ENCODE measurements around the gene PTPN23. TPM values are rescaled to one million over a fixed set of nuclear protein-coding genes. Genes with fewer than 3 reads are reported as not detected.

The PTPN23 gene
- total and polyA plus RNA-seq, 9 of the 15 experiments (the other 6 are each of a cell fraction or from before 2014, with no cell fraction given) = 0.41 to 58.7 (median 7.2) TPM

GRCh38 chr3:47347217-47347801 lies 33.5 kb upstream of the PTPN23 start (continued):
- peak; percentile 43 for TF ChIP-seq VEZF1 (CRISPR knock-in tag; IDR thresholded peaks at IDR 0.05)
- TF ChIP-seq, protein P1, sequence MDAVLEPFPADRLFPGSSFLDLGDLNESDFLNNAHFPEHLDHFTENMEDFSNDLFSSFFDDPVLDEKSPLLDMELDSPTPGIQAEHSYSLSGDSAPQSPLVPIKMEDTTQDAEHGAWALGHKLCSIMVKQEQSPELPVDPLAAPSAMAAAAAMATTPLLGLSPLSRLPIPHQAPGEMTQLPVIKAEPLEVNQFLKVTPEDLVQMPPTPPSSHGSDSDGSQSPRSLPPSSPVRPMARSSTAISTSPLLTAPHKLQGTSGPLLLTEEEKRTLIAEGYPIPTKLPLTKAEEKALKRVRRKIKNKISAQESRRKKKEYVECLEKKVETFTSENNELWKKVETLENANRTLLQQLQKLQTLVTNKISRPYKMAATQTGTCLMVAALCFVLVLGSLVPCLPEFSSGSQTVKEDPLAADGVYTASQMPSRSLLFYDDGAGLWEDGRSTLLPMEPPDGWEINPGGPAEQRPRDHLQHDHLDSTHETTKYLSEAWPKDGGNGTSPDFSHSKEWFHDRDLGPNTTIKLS (IDR thresholded peaks at IDR 0.05; ENCODE audit: borderline replicate concordance, low read depth) = peak; percentile 26; the same call in 1 of the 2 replicates
- no peak for TF ChIP-seq ZNF217 (CRISPR knock-in tag; IDR thresholded peaks at IDR 0.05)
- TF ChIP-seq MAZ (CRISPR knock-in tag; conservative IDR thresholded peaks at IDR 0.05 in 1 of 2, IDR thresholded peaks at IDR 0.05 in 1 of 2) = peak in 1 of 2 experiments; percentile 60; a peak in 2 of 4 replicates
- TF ChIP-seq ZNF41 (CRISPR knock-in tag; conservative IDR thresholded peaks at IDR 0.05) = no peak
- no peak for TF ChIP-seq BCL6 (CRISPR knock-in tag; IDR thresholded peaks at IDR 0.05)
- no peak for TF ChIP-seq FOXJ2 (tag; IDR thresholded peaks at IDR 0.05)
- no peak for TF ChIP-seq RHOXF2B (CRISPR knock-in tag; conservative IDR thresholded peaks at IDR 0.05)
- no peak for TF ChIP-seq RAD51 (IDR thresholded peaks at IDR 0.05; ENCODE audit: borderline replicate concordance, low read depth)
- peak; percentile 86; the same call in 1 of the 2 replicates for TF ChIP-seq FOXM1 (IDR thresholded peaks at IDR 0.05; ENCODE audit: low read depth)
- TF ChIP-seq FOXM1 (CRISPR knock-in tag; IDR thresholded peaks at IDR 0.05; ENCODE audit: low read depth) = no peak
- TF ChIP-seq ZBTB7A (IDR thresholded peaks at IDR 0.05; ENCODE audit: borderline replicate concordance, control insufficient read depth, low read depth, low read length) = no peak
- no peak for TF ChIP-seq TAF15 (IDR thresholded peaks at IDR 0.05; ENCODE audit: low read depth, low read length)
- TF ChIP-seq ZNF444 (CRISPR knock-in tag; IDR thresholded peaks at IDR 0.05) = no peak
- TF ChIP-seq BCOR (IDR thresholded peaks at IDR 0.05) = 0 out of 2 replicates have a peak, but pooled peaks have one; percentile 15
- TF ChIP-seq ZNF561 (CRISPR knock-in tag; conservative IDR thresholded peaks at IDR 0.05) = no peak
- TF ChIP-seq, protein P2, sequence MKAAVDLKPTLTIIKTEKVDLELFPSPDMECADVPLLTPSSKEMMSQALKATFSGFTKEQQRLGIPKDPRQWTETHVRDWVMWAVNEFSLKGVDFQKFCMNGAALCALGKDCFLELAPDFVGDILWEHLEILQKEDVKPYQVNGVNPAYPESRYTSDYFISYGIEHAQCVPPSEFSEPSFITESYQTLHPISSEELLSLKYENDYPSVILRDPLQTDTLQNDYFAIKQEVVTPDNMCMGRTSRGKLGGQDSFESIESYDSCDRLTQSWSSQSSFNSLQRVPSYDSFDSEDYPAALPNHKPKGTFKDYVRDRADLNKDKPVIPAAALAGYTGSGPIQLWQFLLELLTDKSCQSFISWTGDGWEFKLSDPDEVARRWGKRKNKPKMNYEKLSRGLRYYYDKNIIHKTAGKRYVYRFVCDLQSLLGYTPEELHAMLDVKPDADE (conservative IDR thresholded peaks at IDR 0.05; ENCODE audit: control insufficient read depth, low read depth, low read length) = no peak
- peak; percentile 90 for TF ChIP-seq MEIS2 (IDR thresholded peaks at IDR 0.05; ENCODE audit: partially characterized antibody)
- TF ChIP-seq, protein P3, sequence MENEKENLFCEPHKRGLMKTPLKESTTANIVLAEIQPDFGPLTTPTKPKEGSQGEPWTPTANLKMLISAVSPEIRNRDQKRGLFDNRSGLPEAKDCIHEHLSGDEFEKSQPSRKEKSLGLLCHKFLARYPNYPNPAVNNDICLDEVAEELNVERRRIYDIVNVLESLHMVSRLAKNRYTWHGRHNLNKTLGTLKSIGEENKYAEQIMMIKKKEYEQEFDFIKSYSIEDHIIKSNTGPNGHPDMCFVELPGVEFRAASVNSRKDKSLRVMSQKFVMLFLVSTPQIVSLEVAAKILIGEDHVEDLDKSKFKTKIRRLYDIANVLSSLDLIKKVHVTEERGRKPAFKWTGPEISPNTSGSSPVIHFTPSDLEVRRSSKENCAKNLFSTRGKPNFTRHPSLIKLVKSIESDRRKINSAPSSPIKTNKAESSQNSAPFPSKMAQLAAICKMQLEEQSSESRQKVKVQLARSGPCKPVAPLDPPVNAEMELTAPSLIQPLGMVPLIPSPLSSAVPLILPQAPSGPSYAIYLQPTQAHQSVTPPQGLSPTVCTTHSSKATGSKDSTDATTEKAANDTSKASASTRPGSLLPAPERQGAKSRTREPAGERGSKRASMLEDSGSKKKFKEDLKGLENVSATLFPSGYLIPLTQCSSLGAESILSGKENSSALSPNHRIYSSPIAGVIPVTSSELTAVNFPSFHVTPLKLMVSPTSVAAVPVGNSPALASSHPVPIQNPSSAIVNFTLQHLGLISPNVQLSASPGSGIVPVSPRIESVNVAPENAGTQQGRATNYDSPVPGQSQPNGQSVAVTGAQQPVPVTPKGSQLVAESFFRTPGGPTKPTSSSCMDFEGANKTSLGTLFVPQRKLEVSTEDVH (IDR thresholded peaks at IDR 0.05; ENCODE audit: low read depth, partially characterized antibody) = peak; percentile 63
- no peak for TF ChIP-seq MCM5 (IDR thresholded peaks at IDR 0.05; ENCODE audit: low read depth)
- TF ChIP-seq ZNF324 (CRISPR knock-in tag; IDR thresholded peaks at IDR 0.05) = no peak
